Left lung (tissue), 10 donors: ENCODE data around the gene DEFB121. TPM values are rescaled to one million over a fixed set of nuclear protein-coding genes. Genes with fewer than 3 reads are reported as not detected.
"Not testable (repeated sequence)": the region's sequence is repeated elsewhere in the genome, so short reads cannot be mapped to it uniquely, and the experiment has no call there.

Experiments used
- ATAC-seq: fragments of 200-7000 bp; cut with Tn5 transposase; one replicate; pipeline ENCODE4 v1.9.1; 2020; ENCODE audit warnings: moderate library complexity
- DNase-seq, 4 donors: peaks; one replicate each; pipeline ENCODE4 v3.0.0-alpha.2; 2013 to 2020
- H3K27ac ChIP-seq, 2 donors: fragments of 200-600 bp; sonication (generic) in 1 of 2; one replicate each; pipeline versions ENCODE4 v1.5.0 to v1.8.0; 2020 to 2021
- H3K27me3 ChIP-seq, 2 donors: fragments of 200-600 bp; sonication (generic) in 1 of 2; one replicate each; pipeline versions ENCODE4 v1.5.0 to v1.8.0; 2020 to 2021
- H3K36me3 ChIP-seq, 2 donors: fragments of 200-600 bp; sonication (generic) in 1 of 2; one replicate each; pipeline versions ENCODE4 v1.5.0 to v1.8.0; 2020 to 2021
- H3K4me1 ChIP-seq, 2 donors: fragments of 200-600 bp; one replicate each; pipeline ENCODE4 v1.8.0; 2021
- H3K4me3 ChIP-seq, 2 donors: fragments of 200-600 bp; sonication (generic) in 1 of 2; one replicate each; pipeline versions ENCODE4 v1.5.0 to v1.8.0; 2020 to 2021; ENCODE audit warnings: mild to moderate bottlenecking in 1 of 2
- H3K9me3 ChIP-seq, 2 donors: fragments of 200-600 bp; sonication (generic) in 1 of 2; one replicate each; pipeline versions ENCODE4 v1.5.0 to v1.8.0; 2020 to 2021
- intact Hi-C, 2 donors: fragments of 100-400 bp; cut with DNase I; formaldehyde crosslinking; loops; one replicate each; pipeline versions ENCODE4 v1.11.2 to v1.14.2; 2022
- polyA plus RNA-seq, 6 donors: library from polyadenylated mRNA; unstranded; fragments of 120-200 nt; gene quantifications; one replicate each; pipeline ENCODE4 v1.2.1, GENCODE V29; 2013; ENCODE audit not compliant: insufficient read length in 6 of 6
- total RNA-seq, 2 donors: library from RNA; stranded (reverse); fragmentation: NEBNext Ultra II Directional; extraction: Animal tissue kit (Norgen Biotek cat#: 25700); gene quantifications; one replicate each; pipeline ENCODE4 v1.2.1, GENCODE V29; 2021
- TF ChIP-seq, protein P1 (sequence below), 2 donors: fragments of 200-600 bp; sonication (generic) in 1 of 2; IDR thresholded peaks; one replicate each; pipeline versions ENCODE4 v1.5.0 to v1.8.0; 2021; ENCODE audit warnings: antibody characterized with exemption in 2 of 2
- donor health status: DM: no; HTN: yes; CAD: no.
- donor health status: DM: no; HTN: no; CAD: no.

DEFB121 gene
- total and polyA plus RNA-seq, 8 donors, result not detected

DNA sequence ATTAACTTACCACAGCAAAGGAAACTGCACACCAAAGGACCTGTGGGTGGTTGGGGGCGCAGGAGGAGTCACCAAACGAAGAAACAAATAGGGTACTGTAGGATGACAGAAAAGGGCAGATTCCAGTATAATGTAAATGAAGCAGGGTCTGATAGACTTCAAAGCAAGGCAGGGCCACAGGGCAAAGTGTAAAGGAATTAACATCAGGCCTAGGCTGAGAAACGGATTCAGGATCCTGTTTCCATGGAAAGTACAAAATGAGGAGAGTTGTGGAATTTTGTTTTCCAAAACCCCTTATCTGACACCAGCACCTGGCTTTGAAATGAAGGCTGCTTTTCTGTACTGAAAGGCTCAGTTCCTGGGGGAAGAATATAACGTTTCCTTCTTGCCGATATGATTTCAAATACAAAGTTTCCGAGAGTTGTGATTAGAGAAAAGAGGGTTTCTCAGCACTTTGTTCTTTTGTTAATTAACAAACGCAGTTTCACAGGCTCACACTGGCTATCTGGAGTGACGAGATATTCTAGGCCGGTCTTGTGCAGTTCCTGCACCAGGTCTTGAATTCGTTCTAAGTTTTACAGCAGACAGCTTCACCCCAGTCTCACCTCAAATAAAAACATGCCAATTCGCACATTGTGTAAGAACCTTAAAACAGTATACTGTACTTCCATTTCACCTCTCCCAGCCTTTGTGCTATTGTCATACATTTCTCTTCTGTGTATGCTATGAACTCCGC, 40.2 kb upstream of the DEFB121 start:
- no peak for ATAC-seq
- Histone ChIP-seq H3K4me1 (no peaks in the 10 kb centered on the region), H3K27me3 (peaks cover 0 to 11% of the 10 kb centered on the region in 2 donors), H3K4me3 (no peak overlapping the region), H3K36me3 (no peaks in the 10 kb centered on the region), H3K9me3 (no peaks in the 10 kb centered on the region), H3K27ac (no peak overlapping the region)
- intact Hi-C loops, result no loop called here
- TF ChIP-seq, protein P1, sequence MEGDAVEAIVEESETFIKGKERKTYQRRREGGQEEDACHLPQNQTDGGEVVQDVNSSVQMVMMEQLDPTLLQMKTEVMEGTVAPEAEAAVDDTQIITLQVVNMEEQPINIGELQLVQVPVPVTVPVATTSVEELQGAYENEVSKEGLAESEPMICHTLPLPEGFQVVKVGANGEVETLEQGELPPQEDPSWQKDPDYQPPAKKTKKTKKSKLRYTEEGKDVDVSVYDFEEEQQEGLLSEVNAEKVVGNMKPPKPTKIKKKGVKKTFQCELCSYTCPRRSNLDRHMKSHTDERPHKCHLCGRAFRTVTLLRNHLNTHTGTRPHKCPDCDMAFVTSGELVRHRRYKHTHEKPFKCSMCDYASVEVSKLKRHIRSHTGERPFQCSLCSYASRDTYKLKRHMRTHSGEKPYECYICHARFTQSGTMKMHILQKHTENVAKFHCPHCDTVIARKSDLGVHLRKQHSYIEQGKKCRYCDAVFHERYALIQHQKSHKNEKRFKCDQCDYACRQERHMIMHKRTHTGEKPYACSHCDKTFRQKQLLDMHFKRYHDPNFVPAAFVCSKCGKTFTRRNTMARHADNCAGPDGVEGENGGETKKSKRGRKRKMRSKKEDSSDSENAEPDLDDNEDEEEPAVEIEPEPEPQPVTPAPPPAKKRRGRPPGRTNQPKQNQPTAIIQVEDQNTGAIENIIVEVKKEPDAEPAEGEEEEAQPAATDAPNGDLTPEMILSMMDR (IDR thresholded peaks at IDR 0.05), result no peak
- no peak for DNase-seq

DNA sequence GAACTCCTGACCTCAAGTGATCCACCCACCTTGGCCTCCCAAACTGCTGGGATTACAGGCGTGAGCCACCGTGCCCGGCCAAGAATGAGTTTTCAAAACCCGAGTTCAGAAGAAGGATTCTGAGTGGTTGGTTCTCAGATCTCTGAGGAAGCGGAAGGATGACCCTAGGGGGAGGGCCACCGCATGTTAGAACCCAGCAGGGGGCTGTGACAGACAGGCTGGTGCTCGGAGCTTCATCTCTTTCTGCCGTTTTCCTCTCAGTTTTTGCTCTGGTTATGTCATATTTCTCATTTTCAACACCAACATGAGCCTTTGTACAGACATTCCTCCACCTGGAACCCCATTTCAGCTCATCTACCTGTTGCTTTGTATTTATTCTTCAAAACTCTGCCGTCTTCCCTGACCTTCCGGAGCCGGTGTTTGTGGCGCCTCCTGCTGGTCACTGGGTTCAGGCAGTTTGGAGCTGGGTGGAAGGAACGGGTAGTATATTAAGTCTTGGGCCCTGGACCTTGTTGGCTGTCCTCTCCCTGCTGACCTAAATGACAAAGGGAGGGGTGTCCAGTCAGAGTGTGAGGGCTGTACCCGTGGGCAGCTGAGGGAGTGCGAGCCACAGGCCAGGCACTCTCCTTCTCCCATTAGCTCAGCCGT, 34.1 kb upstream of the DEFB121 start, which contains the start of gene DEFB123:
DEFB123 (plus strand) TSS at position 621 of the 648 bp plus-strand sequence. CDS start 67 bp downstream, outside the sequence.
- H3K36me3 ChIP-seq, result no peaks in the 10 kb centered on the region
- peaks cover 0 to 15% of the 10 kb centered on the region in 2 donors for H3K27me3 ChIP-seq
- no peak within 1 kb of the TSS for H3K4me3 ChIP-seq
- ATAC-seq, result no peak
- no peak for DNase-seq
- intact Hi-C loops, result no loop called here
- no peaks in the 10 kb centered on the region for H3K9me3 ChIP-seq
- H3K4me1 ChIP-seq, result no peaks in the 10 kb centered on the region
- TF ChIP-seq, protein P1 (IDR thresholded peaks at IDR 0.05), result no peak
- H3K27ac ChIP-seq, result no peak within 1 kb of the TSS

DNA sequence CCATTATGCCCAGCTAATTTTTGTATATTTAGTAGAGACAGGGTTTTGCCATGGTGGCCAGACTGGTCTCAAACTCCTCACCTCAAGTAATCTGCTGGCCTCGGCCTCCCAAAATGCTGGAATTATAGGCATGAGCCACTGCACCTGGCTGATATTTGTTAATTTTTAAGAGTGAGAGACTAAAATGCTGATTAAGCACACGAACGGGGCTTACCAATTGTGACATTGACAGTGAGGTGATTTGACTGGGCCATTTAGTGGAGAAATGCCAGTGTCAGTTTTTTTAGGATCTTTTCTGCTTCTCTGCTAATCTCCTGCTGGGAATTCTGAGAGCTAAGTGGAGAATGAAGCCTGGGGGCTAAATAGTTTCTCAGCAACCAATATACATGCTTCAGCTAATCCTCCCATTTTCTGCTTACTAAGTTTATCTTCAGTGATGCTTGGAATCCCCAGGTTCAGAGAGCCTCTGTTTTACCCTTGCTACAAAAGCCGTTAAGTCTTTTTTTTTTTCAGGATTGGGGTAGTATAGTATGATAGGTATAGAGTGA, 24.6 kb upstream of the DEFB121 start:
- ATAC-seq (no peak), DNase-seq (no peak)

DNA sequence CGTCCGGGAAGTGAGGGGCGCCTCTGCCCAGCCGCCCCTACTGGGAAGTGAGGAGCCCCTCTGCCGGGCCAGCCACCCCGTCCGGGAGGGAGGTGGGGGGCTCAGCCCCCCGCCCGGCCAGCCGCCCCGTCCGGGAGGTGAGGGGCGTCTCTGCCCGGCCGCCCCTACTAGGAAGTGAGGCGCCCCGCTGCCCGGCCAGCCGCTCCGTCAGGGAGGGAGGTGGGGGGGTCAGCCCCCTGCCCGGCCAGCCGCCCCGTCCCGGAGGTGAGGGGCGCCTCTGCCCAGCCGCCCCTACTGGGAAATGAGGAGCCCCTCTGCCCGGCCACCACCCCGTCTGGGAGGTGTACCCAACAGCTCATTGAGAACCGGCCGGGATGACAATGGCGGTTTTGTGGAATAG, 21.6 kb upstream of the DEFB121 start:
- ATAC-seq, H3K36me3 ChIP-seq, H3K27ac ChIP-seq, H3K9me3 ChIP-seq, H3K4me3 ChIP-seq, H3K4me1 ChIP-seq, intact Hi-C loops, DNase-seq, H3K27me3 ChIP-seq: not testable (repeated sequence)

More for the DNA sequence above, 24.6 kb upstream of the DEFB121 start:
- H3K4me3 ChIP-seq, result no peak overlapping the region
- H3K27me3 ChIP-seq, result peaks cover 0 to 16% of the 10 kb centered on the region in 2 donors
- H3K9me3 ChIP-seq, result no peaks in the 10 kb centered on the region
- TF ChIP-seq, protein P1 (IDR thresholded peaks at IDR 0.05), result no peak
- intact Hi-C loops, result no loop called here
- H3K4me1 ChIP-seq, result no peaks in the 10 kb centered on the region
- no peak overlapping the region for H3K27ac ChIP-seq
- no peaks in the 10 kb centered on the region for H3K36me3 ChIP-seq

DNA sequence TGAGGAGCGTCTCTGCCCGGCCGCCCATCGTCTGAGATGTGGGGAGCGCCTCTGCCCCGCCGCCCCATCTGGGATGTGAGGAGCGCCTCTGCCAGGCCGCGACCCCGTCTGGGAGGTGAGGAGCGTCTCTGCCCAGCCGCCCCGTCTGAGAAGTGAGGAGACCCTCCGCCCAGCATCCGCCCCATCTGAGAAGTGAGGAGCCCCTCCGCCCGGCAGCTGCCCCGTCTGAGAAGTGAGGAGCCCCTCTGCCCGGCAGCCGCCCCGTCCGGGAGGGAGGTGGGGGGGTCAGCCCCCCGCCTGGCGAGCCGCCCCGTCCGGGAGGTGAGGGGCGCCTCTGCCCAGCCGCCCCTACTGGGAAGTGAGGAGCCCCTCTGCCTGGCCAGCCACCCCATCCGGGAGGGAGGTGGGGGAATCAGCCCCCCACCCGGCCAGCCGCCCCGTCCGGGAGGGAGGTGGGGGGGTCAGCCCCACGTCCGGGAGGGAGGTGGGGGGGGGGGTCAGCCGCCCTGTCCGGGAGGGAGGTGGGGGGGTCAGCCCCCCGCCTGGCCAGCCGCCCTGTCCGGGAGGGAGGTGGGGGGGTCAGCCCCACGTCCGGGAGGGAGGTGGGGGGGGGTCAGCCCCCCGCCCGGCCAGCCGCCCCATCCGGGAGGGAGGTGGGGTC, 21.0 kb upstream of the DEFB121 start:
- H3K36me3 ChIP-seq, intact Hi-C loops, H3K9me3 ChIP-seq, H3K4me1 ChIP-seq, DNase-seq, H3K27ac ChIP-seq, ATAC-seq, H3K4me3 ChIP-seq, H3K27me3 ChIP-seq: not testable (repeated sequence)

DNA sequence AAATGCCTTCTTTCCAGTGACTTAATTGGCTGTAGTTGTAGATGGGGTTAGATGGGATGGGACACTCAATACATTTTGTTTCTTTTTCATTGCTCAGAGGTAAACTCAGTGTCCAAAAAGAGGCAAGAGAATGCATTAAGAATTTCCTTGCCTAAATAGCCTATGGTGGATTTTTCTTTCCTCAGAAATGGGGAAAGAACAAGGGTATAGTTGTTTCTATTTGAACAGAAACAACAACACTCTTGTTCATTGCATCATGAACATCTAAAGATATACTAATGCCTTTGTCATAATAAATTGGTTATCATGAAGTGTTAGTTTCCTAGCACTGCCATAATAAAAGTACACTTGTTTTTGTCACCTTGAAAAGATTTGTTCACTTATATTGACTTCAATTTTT, 19.8 kb upstream of the DEFB121 start:
- H3K27ac ChIP-seq, result no peak overlapping the region
- intact Hi-C loops, result no loop called here
- DNase-seq, result no peak

More for the DNA sequence above, 19.8 kb upstream of the DEFB121 start:
- Histone ChIP-seq H3K9me3 (no peaks in the 10 kb centered on the region), H3K4me3 (no peak overlapping the region), H3K27me3 (no peaks in the 10 kb centered on the region), H3K36me3 (no peaks in the 10 kb centered on the region), H3K4me1 (no peaks in the 10 kb centered on the region)
- TF ChIP-seq, protein P1 (IDR thresholded peaks at IDR 0.05), result no peak
- ATAC-seq, result no peak
